Measurements from ENCODE around the gene STING1.

STING1 gene

GRCh38 chr5:139435676-139436075 lies 46.9 kb downstream of the STING1 start:
- DNase-seq = no peak

- DNase-seq = no peak
Observed at GRCh38 chr5:139431706-139432105, 50.9 kb downstream of the STING1 start.

GRCh38 chr5:139430015-139430414 lies 52.5 kb downstream of the STING1 start:
- DNase-seq = no peak

GRCh38 chr5:139426203-139426885 lies 56.2 kb downstream of the STING1 start:
- no peak for DNase-seq
